IPS DF 4.7 (cell line): ENCODE data around the gene ACTR6.
"Not testable (repeated sequence)": the region's sequence is repeated elsewhere in the genome, so short reads cannot be mapped to it uniquely, and the experiment has no call there.

Source experiments
- DNase-seq: peaks from one replicate; pipeline ENCODE4 v3.0.0-alpha.2; 2013; ENCODE audit warnings: low spot score; ENCODE audit errors: extremely low read depth

ACTR6 gene

GRCh38 chr12:100184549-100185145, 16.0 kb upstream of the ACTR6 start:
- no peak for DNase-seq

GRCh38 chr12:100185361-100185894, 15.2 kb upstream of the ACTR6 start:
- DNase-seq, result no peak

- DNase-seq, result no peak
Observed at GRCh38 chr12:100186071-100186470, 14.5 kb upstream of the ACTR6 start.

GRCh38 chr12:100187068-100187467, 13.5 kb upstream of the ACTR6 start:
- no peak for DNase-seq

- no peak for DNase-seq
Observed at GRCh38 chr12:100187857-100188519, 12.6 kb upstream of the ACTR6 start.

- not testable (repeated sequence) for DNase-seq
Observed at GRCh38 chr12:100188888-100189635, 11.6 kb upstream of the ACTR6 start.

- no peak for DNase-seq
Observed at GRCh38 chr12:100189636-100190394, 10.8 kb upstream of the ACTR6 start.

- no peak for DNase-seq
Observed at GRCh38 chr12:100193085-100193484, 7.5 kb upstream of the ACTR6 start.

GRCh38 chr12:100197486-100197885, 3.1 kb upstream of the ACTR6 start:
- DNase-seq, result no peak

GRCh38 chr12:100199023-100199346, 1.6 kb upstream of the ACTR6 start:
- DNase-seq, result no peak

GRCh38 chr12:100199347-100200149, 1.1 kb upstream of the ACTR6 start:
- no peak for DNase-seq

GRCh38 chr12:100201604-100202423, 1.2 kb downstream of the ACTR6 start:
- DNase-seq, result no peak

- no peak for DNase-seq
Observed at GRCh38 chr12:100207311-100207710, 6.7 kb downstream of the ACTR6 start.

- DNase-seq, result no peak
Observed at GRCh38 chr12:100208834-100209233, 8.2 kb downstream of the ACTR6 start.

GRCh38 chr12:100211698-100212097, 11.1 kb downstream of the ACTR6 start:
- DNase-seq, result no peak

GRCh38 chr12:100213016-100213891, 12.6 kb downstream of the ACTR6 start:
- no peak for DNase-seq

- no peak for DNase-seq
Observed at GRCh38 chr12:100214518-100214917, 13.9 kb downstream of the ACTR6 start.

GRCh38 chr12:100215209-100215608, 14.6 kb downstream of the ACTR6 start:
- no peak for DNase-seq

GRCh38 chr12:100216337-100216736, 15.7 kb downstream of the ACTR6 start:
- no peak for DNase-seq
